Measurements from ENCODE around the gene ANO9. TPM values are rescaled to one million over a fixed set of nuclear protein-coding genes. Genes with fewer than 3 reads are reported as not detected.
"Not testable (repeated sequence)": the region's sequence is repeated elsewhere in the genome, so short reads cannot be mapped to it uniquely, and the experiment has no call there.

Gene ANO9
- total RNA-seq, 1 donor from 2014 or later = 1.3 TPM

- TF ChIP-seq CTCF (IDR thresholded peaks at IDR 0.05) (no peak), EZH2 (IDR thresholded peaks at IDR 0.05) (no peak), EZH2phosphoT487 (IDR thresholded peaks at IDR 0.05) (no peak)
Observed at GRCh38 chr11:472272-472671, 30.5 kb upstream of the ANO9 start.

GRCh38 chr11:471468-472145 is 29.8 kb upstream of the ANO9 start:
- Histone ChIP-seq H3K27me3 (no peaks in the 10 kb centered on the region), H4K20me1 (ENCODE audit: low read depth) (peaks cover 2% of the 10 kb centered on the region), H3K4me1 (no peaks in the 10 kb centered on the region), H3K27ac (no peak overlapping the region), H3K9ac (no peak overlapping the region), H3K9me3 (ENCODE audit: low read depth) (no peaks in the 10 kb centered on the region), H3F3A (ENCODE audit: low read depth) (peaks cover 6% of the 10 kb centered on the region), H2AFZ (replicated peaks) (no peak overlapping the region), H3K79me2 (ENCODE audit: low read depth) (peaks cover 16% of the 10 kb centered on the region), H3K36me3 (no peaks in the 10 kb centered on the region), H3K4me3 (no peak overlapping the region), H3K4me2 (no peak overlapping the region)
- H3K27ac Mint-ChIP-seq = no peak overlapping the region
- no peak overlapping the region for H3K4me3 Mint-ChIP-seq
- no peak for DNase-seq (ENCODE audit: low spot score)
- peaks cover 20% of the 10 kb centered on the region for H3K4me1 Mint-ChIP-seq
- no peak for TF ChIP-seq CTCF (IDR thresholded peaks at IDR 0.05)
- TF ChIP-seq EZH2 (IDR thresholded peaks at IDR 0.05) = no peak
- TF ChIP-seq EZH2phosphoT487 (IDR thresholded peaks at IDR 0.05) = no peak
- H3K9me3 Mint-ChIP-seq = no peaks in the 10 kb centered on the region
- peaks cover 3% of the 10 kb centered on the region for H3K36me3 Mint-ChIP-seq
- no peaks in the 10 kb centered on the region for H3K27me3 Mint-ChIP-seq (ENCODE audit: insufficient read depth, low read depth)

More at GRCh38 chr11:472272-472671, 30.5 kb upstream of the ANO9 start:
- Histone ChIP-seq H3K36me3 (no peaks in the 10 kb centered on the region), H3K4me2 (no peak overlapping the region), H4K20me1 (ENCODE audit: low read depth) (peaks cover 2% of the 10 kb centered on the region), H3K9ac (no peak overlapping the region), H3K9me3 (ENCODE audit: low read depth) (no peaks in the 10 kb centered on the region), H3K27ac (no peak overlapping the region), H3K4me1 (no peaks in the 10 kb centered on the region), H3K4me3 (no peak overlapping the region), H2AFZ (replicated peaks) (no peak overlapping the region), H3K79me2 (ENCODE audit: low read depth) (peaks cover 16% of the 10 kb centered on the region), H3K27me3 (no peaks in the 10 kb centered on the region), H3F3A (ENCODE audit: low read depth) (peaks cover 6% of the 10 kb centered on the region)
- Mint-ChIP-seq H3K9me3 (no peaks in the 10 kb centered on the region), H3K36me3 (no peaks in the 10 kb centered on the region), H3K4me1 (peaks cover 26% of the 10 kb centered on the region), H3K27me3 (ENCODE audit: insufficient read depth, low read depth) (no peaks in the 10 kb centered on the region), H3K27ac (no peak overlapping the region), H3K4me3 (no peak overlapping the region)
- DNase-seq (ENCODE audit: low spot score) = no peak

- Histone ChIP-seq H3K79me2 (ENCODE audit: low read depth) (peaks cover 7% of the 10 kb centered on the region), H3F3A (ENCODE audit: low read depth) (peaks cover 6% of the 10 kb centered on the region), H3K4me2 (no peak overlapping the region), H3K9me3 (ENCODE audit: low read depth) (no peaks in the 10 kb centered on the region), H3K27ac (peak overlapping the region; percentile 34), H3K4me1 (no peaks in the 10 kb centered on the region), H3K36me3 (no peaks in the 10 kb centered on the region), H3K4me3 (no peak overlapping the region), H3K27me3 (no peaks in the 10 kb centered on the region), H2AFZ (replicated peaks) (no peak overlapping the region), H3K9ac (no peak overlapping the region), H4K20me1 (ENCODE audit: low read depth) (peaks cover 2% of the 10 kb centered on the region)
- no peaks in the 10 kb centered on the region for H3K27me3 Mint-ChIP-seq (ENCODE audit: insufficient read depth, low read depth)
- peak overlapping the region; percentile 84 for H3K27ac Mint-ChIP-seq
- peaks cover 8% of the 10 kb centered on the region for H3K36me3 Mint-ChIP-seq
- peaks cover 19% of the 10 kb centered on the region for H3K4me1 Mint-ChIP-seq
- TF ChIP-seq EZH2phosphoT487 (IDR thresholded peaks at IDR 0.05) (no peak), CTCF (IDR thresholded peaks at IDR 0.05) (no peak), EZH2 (IDR thresholded peaks at IDR 0.05) (no peak)
- no peak for DNase-seq (ENCODE audit: low spot score)
- H3K4me3 Mint-ChIP-seq = no peak overlapping the region
- H3K9me3 Mint-ChIP-seq = no peaks in the 10 kb centered on the region
Observed at GRCh38 chr11:469684-470560, 28.1 kb upstream of the ANO9 start.

- Mint-ChIP-seq H3K27ac (peak overlapping the region; percentile 84), H3K36me3 (peaks cover 10% of the 10 kb centered on the region), H3K4me1 (peaks cover 19% of the 10 kb centered on the region)
- H3K27ac ChIP-seq = peak overlapping the region; percentile 34
- H3K27me3 ChIP-seq; H4K20me1 ChIP-seq (ENCODE audit: low read depth); H3K4me3 ChIP-seq; H3K9ac ChIP-seq; DNase-seq (ENCODE audit: low spot score); H3K9me3 ChIP-seq (ENCODE audit: low read depth); H3K36me3 ChIP-seq; H3K4me3 Mint-ChIP-seq; H3K9me3 Mint-ChIP-seq; H2AFZ ChIP-seq (replicated peaks); H3F3A ChIP-seq (ENCODE audit: low read depth); H3K27me3 Mint-ChIP-seq (ENCODE audit: insufficient read depth, low read depth); H3K4me1 ChIP-seq; H3K79me2 ChIP-seq (ENCODE audit: low read depth); H3K4me2 ChIP-seq: not testable (repeated sequence)
Observed at GRCh38 chr11:469026-469683, 27.3 kb upstream of the ANO9 start.
